Measurements from ENCODE around the gene SINHCAF. TPM values are rescaled to one million over a fixed set of nuclear protein-coding genes. Genes with fewer than 3 reads are reported as not detected.
A peak's percentile ranks its signal among the peaks of the same experiment; 100 is the strongest.

The SINHCAF gene
- total and polyA plus RNA-seq, 2 experiments from 2014 or later: 581 to 686 TPM

GRCh38 chr12:31306866-31307265, 19.1 kb downstream of the SINHCAF start (continued):
- TF ChIP-seq REST (IDR thresholded peaks at IDR 0.05; ENCODE audit: unreplicated experiment): no peak
- TF ChIP-seq ZNF462 (CRISPR knock-in tag; IDR thresholded peaks at IDR 0.05): no peak
- TF ChIP-seq ETS1 (IDR thresholded peaks at IDR 0.05): no peak

GRCh38 chr12:31303466-31303865, 22.5 kb downstream of the SINHCAF start:
- no peak overlapping the region for H3K4me3 ChIP-seq
- Mint-ChIP-seq H3K27ac (peak overlapping the region; percentile 49), H3K36me3 (ENCODE audit: low read depth) (peaks cover 72% of the 10 kb centered on the region), H3K4me3 (no peak overlapping the region), H3K4me1 (peaks cover 66% of the 10 kb centered on the region), H3K27me3 (ENCODE audit: insufficient read depth, low read depth, poor library complexity) (peaks cover 6% of the 10 kb centered on the region), H3K9me3 (no peaks in the 10 kb centered on the region)
- H3F3A ChIP-seq (replicated peaks; ENCODE audit: low read depth): peaks cover 22% of the 10 kb centered on the region; the same call in 1 of the 2 replicates
- H3K4me1 ChIP-seq (ENCODE audit: insufficient read depth): peaks cover 59% of the 10 kb centered on the region
- ATAC-seq (no peak), DNase-seq (ENCODE audit: low spot score) (no peak)
- H3K4me2 ChIP-seq: no peak overlapping the region
- peaks cover 44% of the 10 kb centered on the region for H3K36me3 ChIP-seq (ENCODE audit: insufficient read depth)
- peak overlapping the region; percentile 65; the same call in 1 of the 2 replicates for H3K27ac ChIP-seq (ENCODE audit: low read depth)
- no peaks in the 10 kb centered on the region for H3K27me3 ChIP-seq (ENCODE audit: insufficient read depth)
- peaks cover 100% of the 10 kb centered on the region for H3K79me2 ChIP-seq (replicated peaks; ENCODE audit: insufficient read depth)
- H2AFZ ChIP-seq: no peak overlapping the region
- no peak for TF ChIP-seq EZH2phosphoT487 (IDR thresholded peaks at IDR 0.05; ENCODE audit: unreplicated experiment)
- peaks cover 99% of the 10 kb centered on the region for H4K20me1 ChIP-seq (replicated peaks; ENCODE audit: insufficient read depth)
- no peaks in the 10 kb centered on the region for H3K9me2 ChIP-seq (ENCODE audit: insufficient read depth)
